NCI-H1930 (cell line): ENCODE results near the gene GSK3B.

Experiments
- DNase-seq, 2 experiments: peaks; one replicate each; lab custom pipeline; 2025; lab: John Stamatoyannopoulos, UW

Gene GSK3B

GRCh38 chr3:119880966-119881365, 213.3 kb downstream of the GSK3B start:
- no peak for DNase-seq

- DNase-seq = no peak
Observed at GRCh38 chr3:119873646-119874045, 220.6 kb downstream of the GSK3B start.

GRCh38 chr3:119872773-119873172, 221.5 kb downstream of the GSK3B start:
- no peak for DNase-seq

DNA sequence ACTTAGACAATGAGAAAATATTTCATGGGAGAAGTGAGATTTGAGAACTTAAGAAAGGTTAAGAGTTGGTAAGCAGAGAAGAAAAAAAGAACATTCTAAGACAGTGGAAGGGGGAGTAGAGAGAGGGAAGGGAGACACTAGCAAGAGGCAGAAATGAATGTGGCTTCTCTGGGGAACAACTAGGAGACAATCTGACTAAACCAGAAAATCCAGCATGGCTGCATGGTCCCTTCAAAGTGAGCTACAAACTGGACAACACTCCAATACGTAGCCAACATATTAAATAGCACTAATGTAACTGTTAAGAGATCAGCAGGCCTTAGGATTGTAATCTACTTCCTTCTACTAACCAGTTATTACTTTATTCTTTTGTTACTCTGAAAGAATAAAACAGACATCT, 222.7 kb downstream of the GSK3B start:
- no peak for DNase-seq

DNA sequence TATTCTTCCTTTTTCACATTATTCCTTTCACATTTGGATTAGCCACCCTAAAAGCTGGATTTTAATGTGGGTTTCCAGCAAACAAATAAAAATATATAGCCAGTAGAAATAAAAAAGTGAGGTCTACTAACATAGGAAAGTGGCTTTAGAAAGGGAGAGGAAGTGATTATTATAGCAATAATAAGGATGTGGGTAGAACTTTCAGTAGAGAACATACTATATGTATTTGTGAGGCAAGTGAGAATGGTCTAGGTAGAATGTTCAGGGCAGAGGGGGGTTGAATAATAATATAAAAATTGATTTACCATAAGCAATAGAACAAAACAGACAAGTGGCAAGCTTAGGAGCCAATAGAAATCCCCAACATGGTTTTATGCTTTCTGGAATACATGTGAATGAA, 223.7 kb downstream of the GSK3B start:
- DNase-seq = no peak

DNA sequence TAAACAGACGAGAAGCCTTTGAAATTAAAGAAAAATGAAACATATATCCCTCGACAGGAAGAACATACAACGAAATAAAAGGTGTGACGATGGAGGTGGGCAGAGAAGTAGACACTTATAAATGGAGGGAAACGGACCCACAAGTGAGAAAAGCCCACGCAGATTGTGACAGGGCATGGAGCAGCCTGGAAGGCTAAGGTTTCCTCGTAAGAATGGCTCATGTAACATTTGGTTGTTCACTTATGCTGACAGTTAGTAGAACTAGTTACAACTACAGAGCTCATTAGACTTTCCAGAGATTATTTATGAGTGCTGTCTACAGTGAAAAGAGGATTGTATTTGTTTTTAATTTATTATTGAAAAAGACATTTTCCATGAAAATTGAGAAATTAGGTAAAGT, 229.8 kb downstream of the GSK3B start:
- DNase-seq = no peak

DNA sequence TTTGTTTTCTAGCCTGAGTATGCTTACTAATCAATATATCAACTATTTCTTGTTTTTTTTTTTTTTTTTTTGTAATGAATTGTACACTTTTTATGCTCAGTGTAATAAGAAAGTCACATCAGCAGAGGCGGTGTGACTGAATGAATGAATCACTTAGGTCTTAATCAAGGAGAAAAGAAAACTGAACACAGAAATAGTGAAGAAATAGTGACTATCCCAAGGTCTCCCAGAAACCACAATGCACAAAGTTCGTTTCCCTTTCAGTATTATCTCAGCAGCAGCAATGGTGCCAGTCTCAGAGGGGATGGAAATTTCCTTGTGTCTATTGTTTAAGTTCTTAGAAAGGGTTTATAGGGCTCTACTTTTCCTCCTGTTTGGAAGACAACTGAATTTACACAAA, 231.6 kb downstream of the GSK3B start:
- DNase-seq = no peak

GRCh38 chr3:119861681-119862080, 232.6 kb downstream of the GSK3B start:
- DNase-seq = no peak

GRCh38 chr3:119859728-119860127, 234.5 kb downstream of the GSK3B start:
- DNase-seq = no peak

DNA sequence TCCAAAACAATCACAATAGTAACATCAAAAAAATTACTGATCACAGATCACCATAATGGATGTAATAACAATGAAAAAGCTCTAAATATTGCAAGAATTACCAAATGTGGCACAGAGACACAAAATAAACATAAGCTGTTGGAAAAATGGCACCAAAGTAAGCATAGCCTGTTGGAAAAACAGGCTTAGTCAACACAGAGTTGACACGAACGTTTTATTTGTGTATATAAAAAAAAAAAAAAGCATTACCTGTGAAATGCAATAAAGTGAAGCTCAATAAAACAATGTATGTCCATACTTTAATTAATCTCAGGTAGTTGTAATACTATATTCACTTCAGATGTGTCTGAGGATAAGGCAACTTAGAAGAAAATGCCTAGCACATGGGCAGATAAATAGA, 235.3 kb downstream of the GSK3B start:
- DNase-seq = no peak

DNA sequence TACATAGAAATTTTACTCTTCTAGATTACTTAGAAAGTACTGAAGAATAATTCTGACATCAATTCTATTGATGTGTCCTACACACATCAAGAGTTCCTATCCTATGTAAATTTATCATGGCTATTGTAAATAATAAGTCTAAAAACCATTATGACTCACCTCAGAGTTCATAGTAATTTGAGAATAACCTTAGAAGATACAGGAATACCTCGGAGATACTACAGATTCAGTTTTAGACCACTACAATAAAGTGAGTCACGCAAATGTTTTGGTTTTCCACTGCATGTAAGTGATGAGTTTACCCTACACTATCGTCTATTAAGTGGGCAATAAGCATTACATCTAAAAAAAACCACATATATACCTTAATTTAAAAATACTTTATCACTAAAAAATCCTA, 237.6 kb downstream of the GSK3B start:
- DNase-seq = no peak

GRCh38 chr3:119849126-119849525, 245.1 kb downstream of the GSK3B start:
- DNase-seq = no peak

DNA sequence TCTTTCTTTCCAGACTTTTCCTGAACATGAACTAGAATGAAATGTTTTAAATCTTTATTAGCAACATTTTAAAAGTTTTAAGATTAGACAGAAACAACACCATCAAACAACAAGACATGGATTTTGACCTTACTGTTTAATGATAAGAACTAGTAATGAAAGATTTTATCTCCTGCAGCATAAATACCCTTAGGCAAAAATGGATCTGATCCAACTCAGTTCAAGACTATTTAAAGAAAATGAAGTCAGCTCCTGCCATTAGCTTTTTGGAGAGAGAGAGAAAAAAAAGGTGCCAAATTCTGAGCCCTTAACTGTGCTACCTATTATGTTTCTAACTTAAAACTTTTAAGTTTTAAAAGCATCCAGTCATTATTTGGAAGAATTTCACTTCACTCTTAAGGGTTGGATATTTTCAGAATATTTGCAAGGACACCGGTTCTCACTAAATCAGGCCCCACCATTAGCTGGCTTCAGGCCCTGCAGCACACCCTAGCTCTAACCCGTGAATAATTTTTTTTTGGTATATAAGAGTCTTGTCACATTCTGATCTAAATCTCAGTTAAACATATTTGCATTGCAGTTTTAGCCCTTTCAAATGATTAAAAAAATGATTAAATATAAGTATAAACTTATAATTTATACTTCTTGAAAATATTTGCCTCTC, 252.3 kb downstream of the GSK3B start:
- no peak for DNase-seq

DNA sequence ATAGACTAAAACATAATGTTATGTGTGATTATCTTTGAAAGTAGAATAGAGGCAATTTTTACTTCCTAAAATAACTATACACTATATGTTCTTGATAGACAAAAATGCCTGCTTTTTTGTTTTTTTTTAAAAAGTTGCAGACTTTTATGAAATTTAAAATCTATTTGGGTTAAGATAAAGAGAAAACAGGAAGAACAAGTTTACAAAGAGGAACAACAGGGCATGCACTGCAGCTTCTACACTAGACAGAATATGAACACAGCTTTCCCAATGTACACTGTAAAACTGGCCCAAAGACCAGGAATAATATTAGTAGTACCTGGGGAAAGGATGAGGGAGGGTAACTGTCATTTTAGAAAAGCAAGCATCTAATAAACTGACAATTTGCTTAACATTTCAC, 258.7 kb downstream of the GSK3B start:
- DNase-seq = no peak

GRCh38 chr3:119834754-119835370, 259.4 kb downstream of the GSK3B start:
- DNase-seq = no peak

DNA sequence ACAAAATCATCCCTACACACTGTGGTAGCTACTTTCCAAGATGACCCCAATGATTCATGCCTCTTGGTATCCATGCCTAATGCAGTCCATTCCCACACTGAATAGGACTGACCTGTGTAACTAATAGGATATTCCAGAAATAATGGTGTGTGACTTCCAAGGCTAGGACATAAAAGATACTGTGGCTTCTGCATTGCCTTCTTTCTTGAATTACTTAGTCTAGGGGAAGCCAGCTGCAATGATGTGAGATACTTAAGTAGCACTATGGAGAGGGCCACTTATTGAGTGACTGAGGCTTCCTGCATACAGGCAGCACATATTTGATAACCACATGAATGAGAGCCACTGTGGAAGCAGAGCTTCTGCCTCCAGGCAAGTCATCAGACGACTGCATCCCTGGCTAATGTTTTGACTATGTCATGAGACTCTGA, 262.3 kb downstream of the GSK3B start:
- DNase-seq = no peak

DNA sequence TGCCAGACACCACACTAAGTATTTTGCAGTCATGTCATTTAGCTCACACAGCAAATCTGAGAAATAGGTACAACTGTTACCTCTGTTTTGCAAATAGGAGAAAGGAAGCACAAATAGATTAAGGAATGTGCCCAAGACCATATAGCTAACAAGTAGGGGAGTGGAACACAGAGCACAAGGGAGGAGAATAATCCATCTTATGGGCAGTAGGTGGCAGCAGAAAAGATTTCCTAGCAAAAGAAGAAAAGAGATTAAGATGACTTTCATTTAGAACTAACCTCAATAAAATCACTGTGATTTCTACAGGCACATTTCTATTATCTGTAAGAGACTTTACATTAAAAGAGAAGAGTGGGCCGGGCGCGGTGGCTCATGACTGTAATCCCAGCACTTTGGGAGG, 263.2 kb downstream of the GSK3B start:
- DNase-seq = no peak

DNA sequence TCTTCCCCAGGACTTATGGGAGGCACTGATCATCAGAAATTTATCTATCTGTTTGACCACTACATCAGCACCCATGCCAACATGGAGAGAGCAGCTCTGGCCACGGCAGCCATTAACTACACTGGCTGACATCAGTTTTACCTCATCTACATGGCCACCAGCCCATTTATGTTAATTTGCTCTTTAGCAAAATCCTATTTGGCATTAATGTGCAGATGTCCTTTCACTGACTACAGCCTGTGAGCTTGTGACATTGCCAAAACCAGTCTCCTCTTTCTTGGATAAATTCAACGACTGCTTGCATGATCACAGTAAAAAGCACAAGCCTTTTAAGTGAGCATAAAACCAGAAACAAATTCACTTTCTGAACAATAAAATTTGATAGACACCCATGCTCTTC, 264.8 kb downstream of the GSK3B start:
- DNase-seq = no peak

GRCh38 chr3:119826711-119827608, 267.3 kb downstream of the GSK3B start:
- no peak for DNase-seq

- DNase-seq = no peak
Observed at GRCh38 chr3:119825820-119826219, 268.4 kb downstream of the GSK3B start.

DNA sequence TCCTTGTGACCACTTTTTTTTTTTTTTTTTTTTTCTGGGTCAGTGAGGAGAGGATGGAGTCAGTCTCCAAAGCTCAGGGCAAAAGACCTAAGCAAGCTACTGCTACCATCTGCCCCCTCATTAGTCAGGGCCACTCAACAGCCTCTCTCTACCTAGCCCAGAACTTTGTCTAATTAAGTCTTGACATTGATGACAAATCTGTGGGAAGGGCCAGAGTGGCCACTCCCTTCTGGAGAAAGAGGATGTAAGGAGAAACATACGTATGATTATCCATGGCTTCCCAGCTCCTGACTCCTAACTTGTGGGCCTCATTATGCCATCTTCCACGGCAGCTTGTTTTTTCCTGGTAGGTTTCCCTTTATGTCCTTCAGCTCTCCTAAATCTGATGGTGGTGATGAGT, 274.4 kb downstream of the GSK3B start:
- no peak for DNase-seq

GRCh38 chr3:119818937-119819336, 275.3 kb downstream of the GSK3B start:
- no peak for DNase-seq
